ENCODE data around the gene ARPC5L.

- TF ChIP-seq POLR2AphosphoS5 (IDR thresholded peaks at IDR 0.05; ENCODE audit: low read depth, low read length) (no peak), CTCF (IDR thresholded peaks at IDR 0.05; ENCODE audit: control extremely low read depth in 1 of 3, insufficient read depth in 1 of 3, low read depth in 1 of 3, low read length in 3 of 3) (no peak), RXRA (IDR thresholded peaks at IDR 0.05; ENCODE audit: insufficient read depth, low read depth, low read length) (no peak), ASH2L (IDR thresholded peaks at IDR 0.05; ENCODE audit: low read length) (no peak), SP1 (IDR thresholded peaks at IDR 0.05; ENCODE audit: low read depth, low read length) (no peak), FOSL1 (IDR thresholded peaks at IDR 0.05; ENCODE audit: insufficient read depth, low read depth, low read length) (no peak), SRF (IDR thresholded peaks at IDR 0.05; ENCODE audit: low read depth, low read length) (no peak), TAF1 (IDR thresholded peaks at IDR 0.05; ENCODE audit: low read depth, low read length) (no peak), HDAC6 (IDR thresholded peaks at IDR 0.05; ENCODE audit: low read depth, low read length) (no peak), ATF3 (IDR thresholded peaks at IDR 0.05; ENCODE audit: insufficient read depth, low read depth, low read length) (no peak), KDM1A (IDR thresholded peaks at IDR 0.05; ENCODE audit: borderline replicate concordance, low read length) (no peak), EZH2 (IDR thresholded peaks at IDR 0.05; ENCODE audit: low read depth, low read length, severe bottlenecking) (no peak), MAFK (IDR thresholded peaks at IDR 0.05; ENCODE audit: low read depth, low read length) (no peak), SP4 (IDR thresholded peaks at IDR 0.05; ENCODE audit: low read length) (no peak)
These were observed 27.3 kb upstream of the ARPC5L start for GRCh38 chr9:124834591-124834990.

Measured in H1 (cell line).